ENCODE measurements around the gene ERCC6L.

ERCC6L gene

GRCh38 chrX:72271812-72272211 is 33.0 kb upstream of the ERCC6L start:
- TF ChIP-seq REST (IDR thresholded peaks at IDR 0.05; ENCODE audit: insufficient replicate concordance, low read depth) (no peak), SPI1 (IDR thresholded peaks at IDR 0.05; ENCODE audit: borderline replicate concordance, low read depth) (no peak), GABPA (IDR thresholded peaks at IDR 0.05; ENCODE audit: low read depth) (no peak), CTCF (IDR thresholded peaks at IDR 0.05; ENCODE audit: insufficient read depth, low read length) (no peak), POLR2AphosphoS5 (IDR thresholded peaks at IDR 0.05; ENCODE audit: low read depth) (no peak)
- no peak overlapping the region for H3K4me3 ChIP-seq (replicated peaks; ENCODE audit: insufficient read depth, low read length)
- H3K27me3 ChIP-seq (ENCODE audit: insufficient read depth, poor library complexity, severe bottlenecking): no peaks in the 10 kb centered on the region
- DNase-seq (ENCODE audit: low read depth in 1 of 2, low spot score in 1 of 2): no peak
- no peak overlapping the region for H3K27ac ChIP-seq (replicated peaks)

GRCh38 chrX:72271091-72271788 is 32.4 kb upstream of the ERCC6L start:
- no peak overlapping the region for H3K27ac ChIP-seq (replicated peaks)
- H3K4me3 ChIP-seq (replicated peaks; ENCODE audit: insufficient read depth, low read length): no peak overlapping the region
- TF ChIP-seq SPI1 (IDR thresholded peaks at IDR 0.05; ENCODE audit: borderline replicate concordance, low read depth) (no peak), REST (IDR thresholded peaks at IDR 0.05; ENCODE audit: insufficient replicate concordance, low read depth) (no peak), GABPA (IDR thresholded peaks at IDR 0.05; ENCODE audit: low read depth) (no peak), CTCF (IDR thresholded peaks at IDR 0.05; ENCODE audit: insufficient read depth, low read length) (no peak), POLR2AphosphoS5 (IDR thresholded peaks at IDR 0.05; ENCODE audit: low read depth) (no peak)
- H3K27me3 ChIP-seq (ENCODE audit: insufficient read depth, poor library complexity, severe bottlenecking): no peaks in the 10 kb centered on the region
- DNase-seq (ENCODE audit: low read depth in 1 of 2, low spot score in 1 of 2): no peak

GRCh38 chrX:72270316-72270866 is 31.6 kb upstream of the ERCC6L start:
- H3K27ac ChIP-seq (replicated peaks): no peak overlapping the region
- no peak for DNase-seq (ENCODE audit: low read depth in 1 of 2, low spot score in 1 of 2)
- H3K4me3 ChIP-seq (replicated peaks; ENCODE audit: insufficient read depth, low read length): no peak overlapping the region
- no peak for TF ChIP-seq GABPA (IDR thresholded peaks at IDR 0.05; ENCODE audit: low read depth)
- TF ChIP-seq POLR2AphosphoS5 (IDR thresholded peaks at IDR 0.05; ENCODE audit: low read depth): no peak; the same call in 1 of the 2 replicates
- no peak for TF ChIP-seq SPI1 (IDR thresholded peaks at IDR 0.05; ENCODE audit: borderline replicate concordance, low read depth)
- TF ChIP-seq CTCF (IDR thresholded peaks at IDR 0.05; ENCODE audit: insufficient read depth, low read length): no peak
- TF ChIP-seq REST (IDR thresholded peaks at IDR 0.05; ENCODE audit: insufficient replicate concordance, low read depth): no peak
- H3K27me3 ChIP-seq (ENCODE audit: insufficient read depth, poor library complexity, severe bottlenecking): no peaks in the 10 kb centered on the region
